GM12878 (cell line): ENCODE measurements around the gene PAPSS2. TPM values are rescaled to one million over a fixed set of nuclear protein-coding genes. Genes with fewer than 3 reads are reported as not detected.

Experiments used
- ATAC-seq: fragments of 200-7000 bp; cut with Tn5 transposase; 3 replicates; pipeline ENCODE4 v1.9.1; 2020; ENCODE audit warnings: mild to moderate bottlenecking, moderate library complexity
- BruUV-seq: library from RNA; stranded (reverse); fragments of 400-500 nt; replicated peaks from 2 replicates; lab custom pipeline; 2021; lab: Mats Ljungman, UMichigan
- CTCF ChIA-PET: fragments of 300-600 bp; sonication (Branson Sonifier 250); formaldehyde crosslinking; extraction: SDS; loops from one replicate; lab custom pipeline; 2021; ENCODE audit warnings: inconsistent platforms; lab: Yijun Ruan, JAX
- POLR2A ChIA-PET: fragments of 350-600 bp; formaldehyde crosslinking; extraction: SDS; loops from one replicate; lab custom pipeline; 2021; ENCODE audit warnings: inconsistent platforms; lab: Charles Lee
- RAD21 ChIA-PET: fragments of 300-600 bp; sonication (Branson Sonifier 250); formaldehyde crosslinking; loops from one replicate; lab custom pipeline; 2023; ENCODE audit warnings: antibody characterized with exemption; ENCODE audit not compliant: unreplicated experiment; lab: Charles Lee
- SMC1A ChIA-PET: fragments of 300-600 bp; sonication (Branson Sonifier 250); formaldehyde crosslinking; loops from one replicate; lab custom pipeline; 2023; ENCODE audit not compliant: unreplicated experiment, uncharacterized antibody; lab: Charles Lee
- DNase-seq: peaks from one replicate; pipeline ENCODE4 v3.0.0-alpha.2; 2011; ENCODE audit warnings: low read depth, low spot score
- FAIRE-seq: peaks from 3 replicates; lab custom pipeline; 2011; peaks lifted over from hg19 to GRCh38; lab: Jason Lieb, UNC
- H2AFZ ChIP-seq: 2 replicates; pipeline ENCODE4 v1.6.0; 2011; ENCODE audit warnings: low read depth, low read length, control low read depth; ENCODE audit not compliant: control insufficient read depth
- H3K27ac ChIP-seq: 2 replicates; pipeline ENCODE4 v1.5.1; 2011; ENCODE audit warnings: control low read depth; ENCODE audit not compliant: control insufficient read depth, insufficient read depth
- H3K27me3 ChIP-seq, 2 experiments: replicated peaks in 1 of 2; 2 replicates each; pipeline versions ENCODE4 v1.6.0 to v1.6.1; 2011; ENCODE audit warnings: low read length in 1 of 2; ENCODE audit not compliant: control insufficient read depth in 2 of 2, insufficient read depth in 2 of 2
- H3K36me3 ChIP-seq, 2 experiments: 2 replicates each; pipeline ENCODE4 v1.5.1; 2011; ENCODE audit warnings: low read length in 1 of 2; ENCODE audit not compliant: control insufficient read depth in 2 of 2, insufficient read depth in 2 of 2
- H3K4me1 ChIP-seq: 2 replicates; pipeline ENCODE4 v1.6.1; 2011; ENCODE audit warnings: mild to moderate bottlenecking, low read length, moderate library complexity, mixed read lengths; ENCODE audit not compliant: control insufficient read depth, insufficient read depth
- H3K4me2 ChIP-seq: 2 replicates; pipeline ENCODE4 v1.6.0; 2011; ENCODE audit warnings: control low read depth; ENCODE audit not compliant: control insufficient read depth, insufficient read depth
- H3K4me3 ChIP-seq: fragments of 200-600 bp; sonication (generic); 2 replicates; pipeline ENCODE4 v1.5.1; 2016
- H3K79me2 ChIP-seq: 2 replicates; pipeline ENCODE4 v1.6.0; 2011; ENCODE audit warnings: low read length; ENCODE audit not compliant: control insufficient read depth, insufficient read depth
- H3K9ac ChIP-seq: 2 replicates; pipeline ENCODE4 v1.8.0; 2011; ENCODE audit warnings: low read length, control low read depth, mixed read lengths; ENCODE audit not compliant: control insufficient read depth, insufficient read depth
- H3K9me3 ChIP-seq: replicated peaks from 3 replicates; pipeline ENCODE4 v1.5.1; 2011; ENCODE audit warnings: mild to moderate bottlenecking, low read length; ENCODE audit not compliant: control insufficient read depth, insufficient read depth
- H4K20me1 ChIP-seq: 2 replicates; pipeline ENCODE4 v1.6.0; 2011; ENCODE audit not compliant: control insufficient read depth, insufficient read depth
- ATF2 ChIP-seq: IDR thresholded peaks from 2 replicates; pipeline ENCODE4 v1.6.1; 2012; ENCODE audit warnings: low read length, inconsistent platforms
- CEBPZ ChIP-seq: fragments of 150-350 bp; IDR thresholded peaks from 2 replicates; pipeline ENCODE4 v1.6.1; 2016; ENCODE audit warnings: low read depth, low read length
- CHD1 ChIP-seq: IDR thresholded peaks from 2 replicates; pipeline ENCODE4 v1.6.1; 2012; ENCODE audit warnings: low read depth, low read length, improper control_type of control experiment
- CREB1 ChIP-seq: IDR thresholded peaks from 2 replicates; pipeline ENCODE4 v1.6.1; 2012; ENCODE audit warnings: low read depth, mild to moderate bottlenecking, inconsistent platforms
- CTCF ChIP-seq, 3 experiments: IDR thresholded peaks in 2 of 3; conservative IDR thresholded peaks in 1 of 3; 2 replicates each; pipeline ENCODE4 v1.5.1; 2011; ENCODE audit warnings: low read depth in 3 of 3, low read length in 3 of 3, mild to moderate bottlenecking in 3 of 3, control low read depth in 2 of 3, moderate library complexity in 2 of 3, inconsistent platforms in 1 of 3, mixed read lengths in 1 of 3; ENCODE audit not compliant: control insufficient read depth in 2 of 3, insufficient read depth in 1 of 3; ENCODE audit errors: extremely low read depth in 1 of 3
- IKZF2 ChIP-seq, 2 experiments: fragments of 450-650 bp; IDR thresholded peaks; 2 replicates each; pipeline ENCODE4 v1.6.1; 2017; ENCODE audit warnings: mild to moderate bottlenecking in 2 of 2, moderate library complexity in 2 of 2
- MEF2A ChIP-seq: IDR thresholded peaks from 2 replicates; pipeline ENCODE4 v1.6.1; 2011; ENCODE audit warnings: low read depth, mild to moderate bottlenecking, low read length, moderate library complexity; ENCODE audit not compliant: insufficient read depth
- MTA2 ChIP-seq: fragments of 450-650 bp; IDR thresholded peaks from 2 replicates; pipeline ENCODE4 v1.6.1; 2016; ENCODE audit warnings: low read depth, mild to moderate bottlenecking, moderate library complexity
- NFIC ChIP-seq: IDR thresholded peaks from 2 replicates; pipeline ENCODE4 v1.6.1; 2012; ENCODE audit warnings: low read depth, mild to moderate bottlenecking, inconsistent platforms, low read length, moderate library complexity
- RELB ChIP-seq: fragments of 450-650 bp; IDR thresholded peaks from 2 replicates; pipeline ENCODE4 v1.6.1; 2017; ENCODE audit warnings: low read depth, mild to moderate bottlenecking, moderate library complexity
- RUNX3 ChIP-seq: IDR thresholded peaks from 2 replicates; pipeline ENCODE4 v1.6.1; 2012; ENCODE audit warnings: low read length, inconsistent platforms
- SREBF2 ChIP-seq: IDR thresholded peaks from 2 replicates; pipeline ENCODE4 v1.6.1; 2012; ENCODE audit warnings: mild to moderate bottlenecking, low read length
- SRF ChIP-seq, 2 experiments: IDR thresholded peaks; 2 replicates each; pipeline ENCODE4 v1.6.1; 2011; ENCODE audit warnings: low read depth in 2 of 2, low read length in 2 of 2, mild to moderate bottlenecking in 1 of 2, moderate library complexity in 1 of 2
- TBL1XR1 ChIP-seq: IDR thresholded peaks from 2 replicates; pipeline ENCODE4 v1.6.1; 2012; ENCODE audit warnings: low read depth, low read length, improper control_type of control experiment
- WGBS: methylation state at CpG from one replicate; pipeline ENCODE4 v1.1.6; 2016; ENCODE audit warnings: low lambda C conversion rate; ENCODE audit not compliant: insufficient replicate concordance, insufficient coverage; ENCODE audit errors: missing lambda C conversion rate; 5-methylcytosine and 5-hydroxymethylcytosine counted together
- in situ Hi-C: fragments of 300-500 bp; cut with MboI; formaldehyde crosslinking; loops from 9 replicates; pipeline ENCODE4 v1.14.3; 2018; ENCODE audit warnings: mixed read lengths
- intact Hi-C: fragments of 100-400 bp; cut with micrococcal nuclease; formaldehyde crosslinking; loops from one replicate; pipeline ENCODE4 v1.14.2; 2022; ENCODE audit not compliant: unreplicated experiment
- polyA plus RNA-seq, 11 experiments: library from polyadenylated mRNA; depleted of rRNA in 4 of 11; unstranded in 6 of 11; stranded (reverse) in 5 of 11; fragments of >200 nt; fragmentation: Nextera tagmentation in 4 of 11; fragmentation: Illumina TruSeq in 1 of 11; extraction: Ambion mirVana in 4 of 11; extraction: Trizol in 1 of 11; gene quantifications; 1 replicate in 1 of 11; 2 replicates in 10 of 11; pipeline versions ENCODE4 v1.2.1 to v1.2.3, GENCODE V29; 2011 to 2016; ENCODE audit warnings: inconsistent platforms in 2 of 11, missing spikeins in 2 of 11, low read depth in 1 of 11
- total RNA-seq, 4 experiments: library from RNA; depleted of rRNA in 3 of 4; stranded (reverse); fragments of >200 nt in 3 of 4; fragmentation: Illumina TruSeq in 1 of 4; extraction: Trizol in 1 of 4; gene quantifications; 2 replicates each; pipeline versions ENCODE4 v1.2.1 to v1.2.3, GENCODE V29; 2013 to 2021

The PAPSS2 gene
- total and polyA plus RNA-seq, 10 of the 15 experiments (the other 5 are each of a cell fraction or from before 2014, with no cell fraction given): 0.15 to 2.1 (median 0.37) TPM

GRCh38 chr10:87794285-87794684 lies 134.6 kb downstream of the PAPSS2 start:
- CTCF ChIA-PET: interaction anchor here (0.6 to 2.7 kb wide), 4 partner anchors 14 to 831 kb away, joined by 3 to 10 read pairs (median 4); partner anchors contain the start of gene ATAD1
- TF ChIP-seq SREBF2: no peak
- TF ChIP-seq CEBPZ: no peak
- TF ChIP-seq CHD1: no peak
- TF ChIP-seq SRF (IDR thresholded peaks at IDR 0.05; ENCODE audit: low read depth in 2 of 2, low read length in 2 of 2): no peak
- peak; percentile 54; the same call in 1 of the 2 replicates for TF ChIP-seq ATF2
- TF ChIP-seq NFIC: peak; percentile 81
- TF ChIP-seq IKZF2 (IDR thresholded peaks at IDR 0.05): peak; percentile 78 to 81
- peak; percentile 87 for TF ChIP-seq MEF2A
- no peak for TF ChIP-seq CTCF (IDR thresholded peaks at IDR 0.05 in 2 of 3, conservative IDR thresholded peaks at IDR 0.05 in 1 of 3; ENCODE audit: control insufficient read depth in 2 of 3, extremely low read depth in 1 of 3, insufficient read depth in 1 of 3, low read depth in 3 of 3, low read length in 3 of 3)
- 0 out of 2 replicates have a peak, but pooled peaks have one; percentile 26 for TF ChIP-seq MTA2
- peak; percentile 44; the same call in 1 of the 2 replicates for TF ChIP-seq CREB1
- TF ChIP-seq TBL1XR1: peak; percentile 41; the same call in 1 of the 2 replicates
- TF ChIP-seq RELB: peak; percentile 63; the same call in 1 of the 2 replicates
- TF ChIP-seq RUNX3: peak; percentile 80

More at GRCh38 chr10:87794285-87794684, 134.6 kb downstream of the PAPSS2 start:
- no peak overlapping the region for H2AFZ ChIP-seq
- peaks cover 18% of the 10 kb centered on the region for H3K4me1 ChIP-seq
- WGBS: 0% methylated on average over 3 of the region's 3 CpGs
- peak; percentile 63 for ATAC-seq
- no peaks in the 10 kb centered on the region for H3K27me3 ChIP-seq
- RAD21 ChIA-PET: interaction anchor here (0.9 to 4.1 kb wide), 3 partner anchors 20 to 789 kb away, joined by 3 to 25 read pairs (median 13); partner anchors contain the start of genes ATAD1 and RNLS
- H3K79me2 ChIP-seq: peaks cover 52% of the 10 kb centered on the region
- FAIRE-seq: no peak
- no peaks in the 10 kb centered on the region for H4K20me1 ChIP-seq
- BruUV-seq: no TSS peak
- SMC1A ChIA-PET: interaction anchor here (1.1 to 3.2 kb wide), 6 partner anchors 11 to 24 kb away, joined by 4 to 14 read pairs (median 6); partner anchors contain the start of gene ATAD1
- peak; percentile 48 for DNase-seq
- H3K4me3 ChIP-seq: no peak overlapping the region
- peaks cover 1 to 12% of the 10 kb centered on the region in 2 experiments for H3K36me3 ChIP-seq
- peak overlapping the region; percentile 53 for H3K4me2 ChIP-seq
- no peak overlapping the region for H3K9ac ChIP-seq
- H3K9me3 ChIP-seq: no peaks in the 10 kb centered on the region; the same call in 2 of the 3 replicates
- intact Hi-C loops (no loop called here), in situ Hi-C loops (no loop called here)
- H3K27ac ChIP-seq: peak overlapping the region; percentile 7
- POLR2A ChIA-PET: no interaction called here
